Fibroblast of mammary gland (primary cell): ENCODE results near the gene ATOSB.

Source experiments
- DNase-seq: peaks from one replicate; pipeline ENCODE4 v3.0.0-alpha.2; 2010; ENCODE audit warnings: low read depth
- H3K4me3 ChIP-seq: 2 replicates; pipeline ENCODE4 v1.5.1; 2011; ENCODE audit warnings: low read depth, mild to moderate bottlenecking, low read length, moderate library complexity; ENCODE audit not compliant: control insufficient read depth
- CTCF ChIP-seq: conservative IDR thresholded peaks from 2 replicates; pipeline ENCODE4 v1.5.1; 2011; ENCODE audit warnings: low read depth, low read length, inconsistent platforms; ENCODE audit not compliant: control insufficient read depth, insufficient read depth

ATOSB gene

GRCh38 chr9:35069020-35069419 is 46.6 kb downstream of the ATOSB start:
- TF ChIP-seq CTCF: no peak
- H3K4me3 ChIP-seq: no peak overlapping the region
- no peak for DNase-seq

- no peak overlapping the region for H3K4me3 ChIP-seq
- no peak for TF ChIP-seq CTCF
- DNase-seq: no peak
Measured at GRCh38 chr9:35067056-35067455, 48.6 kb downstream of the ATOSB start.

- no peak overlapping the region for H3K4me3 ChIP-seq
- TF ChIP-seq CTCF: no peak
- DNase-seq: no peak
Measured at GRCh38 chr9:35060548-35061207, 55.0 kb downstream of the ATOSB start.

- DNase-seq: no peak
- TF ChIP-seq CTCF: no peak
- H3K4me3 ChIP-seq: no peak overlapping the region
Measured at GRCh38 chr9:35059438-35059837, 56.2 kb downstream of the ATOSB start.

GRCh38 chr9:35057271-35057620 is 58.4 kb downstream of the ATOSB start:
- DNase-seq: no peak

GRCh38 chr9:35056571-35057270 is 58.9 kb downstream of the ATOSB start:
- no peak for TF ChIP-seq CTCF
- H3K4me3 ChIP-seq: no peak overlapping the region
- no peak for DNase-seq

More at GRCh38 chr9:35057271-35057620, 58.4 kb downstream of the ATOSB start:
- no peak for TF ChIP-seq CTCF
- no peak overlapping the region for H3K4me3 ChIP-seq
